GM12878 (cell line): Measurements from ENCODE around the gene PPP6R2. TPM values are rescaled to one million over a fixed set of nuclear protein-coding genes. Genes with fewer than 3 reads are reported as not detected.

Source experiments
- GABPA ChIP-seq: IDR thresholded peaks from 2 replicates; pipeline ENCODE4 v1.6.1; 2014; ENCODE audit warnings: antibody characterized with exemption, low read depth, mild to moderate bottlenecking, inconsistent platforms
- NFIC ChIP-seq: IDR thresholded peaks from 2 replicates; pipeline ENCODE4 v1.6.1; 2012; ENCODE audit warnings: low read depth, mild to moderate bottlenecking, inconsistent platforms, low read length, moderate library complexity
- NFYB ChIP-seq: IDR thresholded peaks from 2 replicates; pipeline ENCODE4 v1.6.1; 2011; ENCODE audit warnings: low read depth, mild to moderate bottlenecking, low read length, improper control_type of control experiment, moderate library complexity; ENCODE audit not compliant: insufficient read depth
- polyA plus RNA-seq, 11 experiments: library from polyadenylated mRNA; depleted of rRNA in 4 of 11; unstranded in 6 of 11; stranded (reverse) in 5 of 11; fragments of >200 nt; fragmentation: Nextera tagmentation in 4 of 11; fragmentation: Illumina TruSeq in 1 of 11; extraction: Ambion mirVana in 4 of 11; extraction: Trizol in 1 of 11; gene quantifications; 1 replicate in 1 of 11; 2 replicates in 10 of 11; pipeline versions ENCODE4 v1.2.1 to v1.2.3, GENCODE V29; 2011 to 2016; ENCODE audit warnings: inconsistent platforms in 2 of 11, missing spikeins in 2 of 11, low read depth in 1 of 11
- total RNA-seq, 4 experiments: library from RNA; depleted of rRNA in 3 of 4; stranded (reverse); fragments of >200 nt in 3 of 4; fragmentation: Illumina TruSeq in 1 of 4; extraction: Trizol in 1 of 4; gene quantifications; 2 replicates each; pipeline versions ENCODE4 v1.2.1 to v1.2.3, GENCODE V29; 2013 to 2021
- TF ChIP-seq, protein P1 (sequence below): fragments of 450-650 bp; IDR thresholded peaks from 2 replicates; pipeline ENCODE4 v1.6.1; 2017; ENCODE audit warnings: mild to moderate bottlenecking, moderate library complexity
- TF ChIP-seq, protein P2 (sequence below): fragments of 450-650 bp; IDR thresholded peaks from 2 replicates; pipeline ENCODE4 v1.6.1; 2016; ENCODE audit warnings: mild to moderate bottlenecking

PPP6R2 gene
- total and polyA plus RNA-seq, 10 of the 15 experiments (the other 5 are each of a cell fraction or from before 2014, with no cell fraction given) = 0.29 to 52.6 (median 25.4) TPM

DNA sequence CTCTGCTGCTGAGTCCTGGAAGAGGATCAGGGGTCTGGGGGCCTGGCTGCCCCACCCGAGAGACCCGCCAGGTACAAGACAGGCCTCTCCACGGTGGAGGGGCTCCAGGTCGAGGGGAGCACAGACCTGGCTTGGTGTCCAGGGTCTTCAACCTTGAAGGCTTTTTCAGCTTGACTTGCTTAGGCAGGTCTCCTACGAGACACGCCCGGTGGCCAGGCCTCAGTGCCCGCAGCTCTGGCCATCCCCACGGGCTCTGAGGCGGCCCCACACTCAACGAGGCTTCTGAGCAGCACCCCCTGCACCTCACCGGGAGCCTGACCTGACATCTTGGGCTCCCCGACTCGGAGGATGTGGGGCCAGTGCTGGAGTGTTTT is 29.1 kb upstream of the PPP6R2 start (continued):
- TF ChIP-seq, protein P1, sequence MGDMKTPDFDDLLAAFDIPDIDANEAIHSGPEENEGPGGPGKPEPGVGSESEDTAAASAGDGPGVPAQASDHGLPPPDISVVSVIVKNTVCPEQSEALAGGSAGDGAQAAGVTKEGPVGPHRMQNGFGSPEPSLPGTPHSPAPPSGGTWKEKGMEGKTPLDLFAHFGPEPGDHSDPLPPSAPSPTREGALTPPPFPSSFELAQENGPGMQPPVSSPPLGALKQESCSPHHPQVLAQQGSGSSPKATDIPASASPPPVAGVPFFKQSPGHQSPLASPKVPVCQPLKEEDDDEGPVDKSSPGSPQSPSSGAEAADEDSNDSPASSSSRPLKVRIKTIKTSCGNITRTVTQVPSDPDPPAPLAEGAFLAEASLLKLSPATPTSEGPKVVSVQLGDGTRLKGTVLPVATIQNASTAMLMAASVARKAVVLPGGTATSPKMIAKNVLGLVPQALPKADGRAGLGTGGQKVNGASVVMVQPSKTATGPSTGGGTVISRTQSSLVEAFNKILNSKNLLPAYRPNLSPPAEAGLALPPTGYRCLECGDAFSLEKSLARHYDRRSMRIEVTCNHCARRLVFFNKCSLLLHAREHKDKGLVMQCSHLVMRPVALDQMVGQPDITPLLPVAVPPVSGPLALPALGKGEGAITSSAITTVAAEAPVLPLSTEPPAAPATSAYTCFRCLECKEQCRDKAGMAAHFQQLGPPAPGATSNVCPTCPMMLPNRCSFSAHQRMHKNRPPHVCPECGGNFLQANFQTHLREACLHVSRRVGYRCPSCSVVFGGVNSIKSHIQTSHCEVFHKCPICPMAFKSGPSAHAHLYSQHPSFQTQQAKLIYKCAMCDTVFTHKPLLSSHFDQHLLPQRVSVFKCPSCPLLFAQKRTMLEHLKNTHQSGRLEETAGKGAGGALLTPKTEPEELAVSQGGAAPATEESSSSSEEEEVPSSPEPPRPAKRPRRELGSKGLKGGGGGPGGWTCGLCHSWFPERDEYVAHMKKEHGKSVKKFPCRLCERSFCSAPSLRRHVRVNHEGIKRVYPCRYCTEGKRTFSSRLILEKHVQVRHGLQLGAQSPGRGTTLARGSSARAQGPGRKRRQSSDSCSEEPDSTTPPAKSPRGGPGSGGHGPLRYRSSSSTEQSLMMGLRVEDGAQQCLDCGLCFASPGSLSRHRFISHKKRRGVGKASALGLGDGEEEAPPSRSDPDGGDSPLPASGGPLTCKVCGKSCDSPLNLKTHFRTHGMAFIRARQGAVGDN = no peak; the same call in 1 of the 2 replicates
- TF ChIP-seq NFYB = no peak
- no peak for TF ChIP-seq NFIC
- no peak for TF ChIP-seq GABPA
- TF ChIP-seq, protein P2, sequence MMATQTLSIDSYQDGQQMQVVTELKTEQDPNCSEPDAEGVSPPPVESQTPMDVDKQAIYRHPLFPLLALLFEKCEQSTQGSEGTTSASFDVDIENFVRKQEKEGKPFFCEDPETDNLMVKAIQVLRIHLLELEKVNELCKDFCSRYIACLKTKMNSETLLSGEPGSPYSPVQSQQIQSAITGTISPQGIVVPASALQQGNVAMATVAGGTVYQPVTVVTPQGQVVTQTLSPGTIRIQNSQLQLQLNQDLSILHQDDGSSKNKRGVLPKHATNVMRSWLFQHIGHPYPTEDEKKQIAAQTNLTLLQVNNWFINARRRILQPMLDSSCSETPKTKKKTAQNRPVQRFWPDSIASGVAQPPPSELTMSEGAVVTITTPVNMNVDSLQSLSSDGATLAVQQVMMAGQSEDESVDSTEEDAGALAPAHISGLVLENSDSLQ = no peak
